GM12873 (cell line): ENCODE results near the gene ZNF322.

Experiments
- TF ChIP-seq, protein P1 (sequence below): IDR thresholded peaks from 2 replicates; pipeline ENCODE4 v1.5.1; 2012; ENCODE audit warnings: low read depth, mild to moderate bottlenecking, moderate library complexity, low read length, control low read depth; ENCODE audit not compliant: insufficient read depth; ENCODE audit errors: missing control alignments

ZNF322 gene

GRCh38 chr6:26609463-26609862, 50.1 kb downstream of the ZNF322 start:
- TF ChIP-seq, protein P1, sequence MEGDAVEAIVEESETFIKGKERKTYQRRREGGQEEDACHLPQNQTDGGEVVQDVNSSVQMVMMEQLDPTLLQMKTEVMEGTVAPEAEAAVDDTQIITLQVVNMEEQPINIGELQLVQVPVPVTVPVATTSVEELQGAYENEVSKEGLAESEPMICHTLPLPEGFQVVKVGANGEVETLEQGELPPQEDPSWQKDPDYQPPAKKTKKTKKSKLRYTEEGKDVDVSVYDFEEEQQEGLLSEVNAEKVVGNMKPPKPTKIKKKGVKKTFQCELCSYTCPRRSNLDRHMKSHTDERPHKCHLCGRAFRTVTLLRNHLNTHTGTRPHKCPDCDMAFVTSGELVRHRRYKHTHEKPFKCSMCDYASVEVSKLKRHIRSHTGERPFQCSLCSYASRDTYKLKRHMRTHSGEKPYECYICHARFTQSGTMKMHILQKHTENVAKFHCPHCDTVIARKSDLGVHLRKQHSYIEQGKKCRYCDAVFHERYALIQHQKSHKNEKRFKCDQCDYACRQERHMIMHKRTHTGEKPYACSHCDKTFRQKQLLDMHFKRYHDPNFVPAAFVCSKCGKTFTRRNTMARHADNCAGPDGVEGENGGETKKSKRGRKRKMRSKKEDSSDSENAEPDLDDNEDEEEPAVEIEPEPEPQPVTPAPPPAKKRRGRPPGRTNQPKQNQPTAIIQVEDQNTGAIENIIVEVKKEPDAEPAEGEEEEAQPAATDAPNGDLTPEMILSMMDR = no peak

- TF ChIP-seq, protein P1 = peak; percentile 79
Measured at GRCh38 chr6:26607434-26608230, 51.9 kb downstream of the ZNF322 start.

- TF ChIP-seq, protein P1 = no peak
Measured at GRCh38 chr6:26604797-26605196, 54.7 kb downstream of the ZNF322 start.

GRCh38 chr6:26604026-26604425, 55.5 kb downstream of the ZNF322 start:
- TF ChIP-seq, protein P1 = no peak

DNA sequence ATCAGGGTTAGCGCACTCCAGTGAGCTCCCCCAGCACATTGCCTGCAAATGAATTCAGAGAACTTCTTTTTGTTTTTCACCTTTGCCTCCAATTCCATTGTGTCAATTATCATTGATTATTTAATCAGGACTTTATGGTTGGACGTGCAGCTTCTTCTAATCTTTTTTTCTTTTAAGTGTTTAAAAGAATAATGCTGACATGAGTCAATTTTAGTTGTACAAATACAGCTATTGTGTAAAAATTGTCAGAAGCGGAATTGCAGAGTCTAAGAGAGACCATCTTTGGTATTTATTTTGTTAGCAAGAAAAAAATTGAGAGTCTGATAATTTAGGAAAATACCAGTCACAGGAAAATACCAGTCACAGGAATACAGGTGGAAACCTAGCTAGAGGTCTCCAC, 57.3 kb downstream of the ZNF322 start:
- TF ChIP-seq, protein P1 = no peak

DNA sequence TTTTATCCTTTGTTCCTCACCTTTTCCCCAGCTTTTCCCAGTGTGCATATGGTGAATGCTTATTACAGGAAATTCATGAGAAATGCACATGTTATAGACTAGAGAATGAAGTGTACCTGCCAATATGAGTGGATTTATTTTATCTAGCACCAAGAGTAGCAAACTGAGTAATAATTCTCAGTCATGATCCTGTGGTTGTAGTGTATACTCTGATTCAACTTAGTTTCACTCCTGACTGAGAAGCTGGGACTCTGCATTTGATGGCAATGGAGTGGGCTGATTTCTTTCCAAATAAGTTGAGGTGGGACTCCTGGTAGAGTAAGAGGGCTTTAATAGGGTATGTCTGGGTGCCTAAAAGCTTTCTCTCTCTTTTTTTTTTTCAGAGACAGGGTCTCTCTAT, 58.8 kb downstream of the ZNF322 start:
- TF ChIP-seq, protein P1 = no peak

GRCh38 chr6:26599591-26599990, 60.0 kb downstream of the ZNF322 start:
- TF ChIP-seq, protein P1 = no peak
